GM23338 (cell line): ENCODE measurements around the gene TOX2. TPM values are rescaled to one million over a fixed set of nuclear protein-coding genes. Genes with fewer than 3 reads are reported as not detected.

ENCODE experiments used
- ATAC-seq: fragments of 200-7000 bp; cut with Tn5 transposase; 3 replicates; pipeline ENCODE4 v1.9.1; 2020
- DNase-seq: peaks from one replicate; pipeline ENCODE4 v3.0.0-alpha.2; 2015; ENCODE audit warnings: low spot score
- H2AFZ ChIP-seq: fragments of 200-600 bp; sonication (generic); 2 replicates; pipeline ENCODE4 v1.8.0; 2016; ENCODE audit warnings: antibody characterized with exemption, mild to moderate bottlenecking, moderate library complexity
- H3F3A ChIP-seq: fragments of 200-600 bp; sonication (generic); replicated peaks from 2 replicates; pipeline ENCODE4 v1.8.0; 2017; ENCODE audit warnings: antibody characterized with exemption, mixed run types, low read depth
- H3K27ac ChIP-seq: fragments of 200-600 bp; sonication (generic); 2 replicates; pipeline ENCODE4 v1.6.1; 2016; ENCODE audit warnings: low read depth
- H3K27me3 ChIP-seq: fragments of 200-600 bp; sonication (generic); 2 replicates; pipeline ENCODE4 v1.8.0; 2016; ENCODE audit warnings: mild to moderate bottlenecking, mixed run types, moderate library complexity; ENCODE audit not compliant: insufficient read depth
- H3K36me3 ChIP-seq: fragments of 200-600 bp; sonication (generic); 2 replicates; pipeline ENCODE4 v1.8.0; 2016; ENCODE audit warnings: mild to moderate bottlenecking; ENCODE audit not compliant: insufficient read depth
- H3K4me1 ChIP-seq: fragments of 200-600 bp; sonication (generic); 2 replicates; pipeline ENCODE4 v1.8.0; 2016; ENCODE audit warnings: mild to moderate bottlenecking, moderate library complexity; ENCODE audit not compliant: insufficient read depth
- H3K4me2 ChIP-seq: fragments of 200-600 bp; sonication (generic); 2 replicates; pipeline ENCODE4 v1.7.1; 2017; ENCODE audit warnings: mixed run types
- H3K4me3 ChIP-seq: fragments of 200-600 bp; sonication (generic); 2 replicates; pipeline ENCODE4 v1.6.1; 2016; ENCODE audit warnings: mixed run types
- H3K79me2 ChIP-seq: fragments of 200-600 bp; sonication (generic); replicated peaks from 2 replicates; pipeline ENCODE4 v1.8.0; 2017; ENCODE audit warnings: mild to moderate bottlenecking; ENCODE audit not compliant: insufficient read depth
- H3K9me2 ChIP-seq: fragments of 200-600 bp; sonication (generic); 2 replicates; pipeline ENCODE4 v1.8.0; 2017; ENCODE audit not compliant: insufficient read depth
- H4K20me1 ChIP-seq: fragments of 200-600 bp; sonication (generic); replicated peaks from 2 replicates; pipeline ENCODE4 v1.8.0; 2017; ENCODE audit warnings: mild to moderate bottlenecking; ENCODE audit not compliant: insufficient read depth
- H3K27ac Mint-ChIP-seq: 2 replicates; pipeline ENCODE4 v1.8.0; 2020; ENCODE audit warnings: inconsistent platforms, mild to moderate bottlenecking, moderate library complexity, mixed read lengths
- H3K27me3 Mint-ChIP-seq: 3 replicates; pipeline ENCODE4 v1.8.0; 2022; ENCODE audit warnings: low read depth, mild to moderate bottlenecking, moderate library complexity, mixed read lengths, inconsistent platforms; ENCODE audit not compliant: insufficient read depth, poor library complexity
- H3K36me3 Mint-ChIP-seq: 3 replicates; pipeline ENCODE4 v1.8.0; 2021; ENCODE audit warnings: low read depth, mild to moderate bottlenecking, inconsistent platforms, moderate library complexity, mixed read lengths
- H3K4me1 Mint-ChIP-seq: 3 replicates; pipeline ENCODE4 v1.8.0; 2020; ENCODE audit warnings: mild to moderate bottlenecking, inconsistent platforms, mixed read lengths
- H3K4me3 Mint-ChIP-seq: 3 replicates; pipeline ENCODE4 v1.8.0; 2021; ENCODE audit warnings: moderate library complexity, mild to moderate bottlenecking, inconsistent platforms, mixed read lengths
- H3K9me3 Mint-ChIP-seq: 3 replicates; pipeline ENCODE4 v1.8.0; 2020; ENCODE audit warnings: moderate library complexity, mild to moderate bottlenecking, inconsistent platforms, mixed read lengths
- CREB1 ChIP-seq: fragments of 250-450 bp; sonication (Bioruptor Pico); IDR thresholded peaks from 2 replicates; pipeline ENCODE4 v1.5.0; 2020; ENCODE audit warnings: low read depth, mild to moderate bottlenecking, moderate library complexity
- CTCF ChIP-seq, 2 experiments: fragments of 200-600 bp in 1 of 2; sonication (generic) in 1 of 2; conservative IDR thresholded peaks; 2 replicates each; pipeline versions ENCODE4 v1.5.1 to v1.6.1; 2016 to 2017; ENCODE audit warnings: antibody characterized with exemption in 2 of 2, low read depth in 2 of 2, mild to moderate bottlenecking in 2 of 2, moderate library complexity in 1 of 2
- ETS1 ChIP-seq: IDR thresholded peaks from 2 replicates; pipeline ENCODE4 v1.6.1; 2016; ENCODE audit warnings: antibody characterized with exemption
- EZH2phosphoT487 ChIP-seq: fragments of 200-600 bp; sonication (generic); IDR thresholded peaks from one replicate; pipeline ENCODE4 v1.8.1; 2018; ENCODE audit warnings: antibody characterized with exemption; ENCODE audit not compliant: unreplicated experiment
- JUNB ChIP-seq: IDR thresholded peaks from one replicate; pipeline ENCODE4 v1.6.1; 2016; ENCODE audit warnings: antibody characterized with exemption; ENCODE audit not compliant: unreplicated experiment
- STAT1 ChIP-seq: IDR thresholded peaks from one replicate; pipeline ENCODE4 v1.6.1; 2016; ENCODE audit warnings: antibody characterized with exemption; ENCODE audit not compliant: unreplicated experiment
- ZNF114 ChIP-seq: fragments of 250-450 bp; sonication (Bioruptor Pico); IDR thresholded peaks from 2 replicates; pipeline ENCODE4 v1.5.0; 2020; ENCODE audit warnings: mild to moderate bottlenecking, moderate library complexity
- ZNF331 ChIP-seq: fragments of 250-450 bp; sonication (Bioruptor Pico); IDR thresholded peaks from 2 replicates; pipeline ENCODE4 v1.5.0; 2020; ENCODE audit warnings: low read depth, mild to moderate bottlenecking, moderate library complexity
- polyA plus RNA-seq: library from polyadenylated mRNA; unstranded; fragments of >200 nt; fragmentation: Nextera tagmentation; extraction: Ambion mirVana; gene quantifications from 2 replicates; pipeline ENCODE4 v1.2.1, GENCODE V29; 2016
- total RNA-seq: library from RNA; depleted of rRNA; stranded (reverse); fragments of >200 nt; shearing (Covaris generic); gene quantifications from 2 replicates; pipeline ENCODE4 v1.2.3, GENCODE V29; 2014
- TF ChIP-seq, protein P1 (sequence below): IDR thresholded peaks from one replicate; pipeline ENCODE4 v1.6.1; 2018; ENCODE audit warnings: antibody characterized with exemption; ENCODE audit not compliant: unreplicated experiment

Gene TOX2
- total and polyA plus RNA-seq, 2 experiments from 2014 or later: 1.4 to 1.5 TPM

DNA sequence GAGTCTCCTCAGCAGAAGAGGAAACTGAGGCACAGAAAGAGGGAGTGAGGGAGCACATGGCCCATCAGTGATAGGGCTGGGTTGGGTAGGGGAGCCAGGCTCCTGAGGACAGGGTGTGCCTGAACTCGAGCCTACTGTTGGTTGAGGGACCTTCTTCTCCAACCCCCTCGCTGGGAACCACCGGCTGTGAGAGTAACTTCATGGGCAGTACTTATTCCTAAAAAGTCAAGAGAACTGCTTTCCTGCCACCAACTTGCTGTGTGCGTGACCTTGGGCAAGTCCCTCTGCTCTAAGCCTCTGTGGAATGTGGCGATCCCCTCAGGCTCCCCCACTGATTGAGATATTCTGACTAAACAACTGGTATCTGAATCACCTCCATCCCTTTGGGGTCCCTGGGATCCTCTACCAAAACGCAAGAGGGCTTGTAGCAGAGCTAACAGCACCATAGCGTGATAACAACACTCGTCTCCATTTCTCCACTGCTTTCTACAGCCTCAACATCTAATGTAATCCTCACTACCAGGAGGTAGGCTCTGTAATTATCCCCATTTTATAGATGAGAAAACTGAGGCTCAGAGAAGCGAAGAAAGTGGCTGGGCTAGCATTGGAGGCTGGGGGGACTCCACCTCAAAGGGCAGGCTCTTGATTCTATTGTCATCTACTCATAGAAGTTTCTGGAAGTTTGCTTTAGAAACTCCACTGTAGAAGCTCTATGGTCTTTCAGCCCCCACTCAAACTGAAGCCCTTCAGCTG, 196.3 kb downstream of the TOX2 start:
- peaks cover 29% of the 10 kb centered on the region for H3K9me3 Mint-ChIP-seq
- H3K9me2 ChIP-seq: peaks cover 9% of the 10 kb centered on the region; the same call in 1 of the 2 replicates
- no peaks in the 10 kb centered on the region for H4K20me1 ChIP-seq
- no peak overlapping the region for H2AFZ ChIP-seq
- no peak overlapping the region for H3K4me3 Mint-ChIP-seq
- H3K27ac ChIP-seq: no peak overlapping the region
- no peak for DNase-seq
- no peaks in the 10 kb centered on the region for H3K36me3 ChIP-seq
- peaks cover 5% of the 10 kb centered on the region; the same call in 1 of the 3 replicates for H3K36me3 Mint-ChIP-seq
- TF ChIP-seq CTCF (conservative IDR thresholded peaks at IDR 0.05; ENCODE audit: low read depth in 2 of 2): no peak
- TF ChIP-seq, protein P1, sequence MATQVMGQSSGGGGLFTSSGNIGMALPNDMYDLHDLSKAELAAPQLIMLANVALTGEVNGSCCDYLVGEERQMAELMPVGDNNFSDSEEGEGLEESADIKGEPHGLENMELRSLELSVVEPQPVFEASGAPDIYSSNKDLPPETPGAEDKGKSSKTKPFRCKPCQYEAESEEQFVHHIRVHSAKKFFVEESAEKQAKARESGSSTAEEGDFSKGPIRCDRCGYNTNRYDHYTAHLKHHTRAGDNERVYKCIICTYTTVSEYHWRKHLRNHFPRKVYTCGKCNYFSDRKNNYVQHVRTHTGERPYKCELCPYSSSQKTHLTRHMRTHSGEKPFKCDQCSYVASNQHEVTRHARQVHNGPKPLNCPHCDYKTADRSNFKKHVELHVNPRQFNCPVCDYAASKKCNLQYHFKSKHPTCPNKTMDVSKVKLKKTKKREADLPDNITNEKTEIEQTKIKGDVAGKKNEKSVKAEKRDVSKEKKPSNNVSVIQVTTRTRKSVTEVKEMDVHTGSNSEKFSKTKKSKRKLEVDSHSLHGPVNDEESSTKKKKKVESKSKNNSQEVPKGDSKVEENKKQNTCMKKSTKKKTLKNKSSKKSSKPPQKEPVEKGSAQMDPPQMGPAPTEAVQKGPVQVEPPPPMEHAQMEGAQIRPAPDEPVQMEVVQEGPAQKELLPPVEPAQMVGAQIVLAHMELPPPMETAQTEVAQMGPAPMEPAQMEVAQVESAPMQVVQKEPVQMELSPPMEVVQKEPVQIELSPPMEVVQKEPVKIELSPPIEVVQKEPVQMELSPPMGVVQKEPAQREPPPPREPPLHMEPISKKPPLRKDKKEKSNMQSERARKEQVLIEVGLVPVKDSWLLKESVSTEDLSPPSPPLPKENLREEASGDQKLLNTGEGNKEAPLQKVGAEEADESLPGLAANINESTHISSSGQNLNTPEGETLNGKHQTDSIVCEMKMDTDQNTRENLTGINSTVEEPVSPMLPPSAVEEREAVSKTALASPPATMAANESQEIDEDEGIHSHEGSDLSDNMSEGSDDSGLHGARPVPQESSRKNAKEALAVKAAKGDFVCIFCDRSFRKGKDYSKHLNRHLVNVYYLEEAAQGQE: no peak
- no peak for TF ChIP-seq STAT1
- ATAC-seq: no peak
- peaks cover 3% of the 10 kb centered on the region for H3K27me3 Mint-ChIP-seq
- no peaks in the 10 kb centered on the region for H3K4me1 Mint-ChIP-seq
- H3K27me3 ChIP-seq: no peaks in the 10 kb centered on the region
- H3K79me2 ChIP-seq: no peaks in the 10 kb centered on the region
- no peak overlapping the region for H3K4me3 ChIP-seq
- no peak overlapping the region for H3K4me2 ChIP-seq
- no peaks in the 10 kb centered on the region for H3K4me1 ChIP-seq
- H3F3A ChIP-seq: no peaks in the 10 kb centered on the region
- no peak overlapping the region for H3K27ac Mint-ChIP-seq

GRCh38 chr20:44111712-44112335, 197.2 kb downstream of the TOX2 start:
- peaks cover 25% of the 10 kb centered on the region for H3K9me3 Mint-ChIP-seq
- H3K36me3 Mint-ChIP-seq: peaks cover 5% of the 10 kb centered on the region; the same call in 1 of the 3 replicates
- TF ChIP-seq CREB1 (CRISPR knock-in tag): no peak
- no peak for TF ChIP-seq ETS1
- TF ChIP-seq STAT1: no peak
- no peak for TF ChIP-seq ZNF331 (CRISPR knock-in tag)
- no peak for TF ChIP-seq JUNB
- no peak for TF ChIP-seq ZNF114 (CRISPR knock-in tag)
- TF ChIP-seq EZH2phosphoT487: no peak
- TF ChIP-seq, protein P1: no peak
- TF ChIP-seq CTCF (conservative IDR thresholded peaks at IDR 0.05; ENCODE audit: low read depth in 2 of 2): no peak

More at GRCh38 chr20:44111712-44112335, 197.2 kb downstream of the TOX2 start:
- Histone ChIP-seq H3F3A (no peaks in the 10 kb centered on the region), H3K4me2 (no peak overlapping the region), H3K79me2 (no peaks in the 10 kb centered on the region), H3K4me1 (no peaks in the 10 kb centered on the region), H3K27me3 (no peaks in the 10 kb centered on the region), H4K20me1 (no peaks in the 10 kb centered on the region), H3K9me2 (peaks cover 4% of the 10 kb centered on the region; the same call in 1 of the 2 replicates), H2AFZ (no peak overlapping the region; the same call in 1 of the 2 replicates), H3K27ac (no peak overlapping the region), H3K36me3 (no peaks in the 10 kb centered on the region), H3K4me3 (no peak overlapping the region)
- H3K27me3 Mint-ChIP-seq: peaks cover under 1% of the 10 kb centered on the region
- H3K4me1 Mint-ChIP-seq: no peaks in the 10 kb centered on the region
- no peak for ATAC-seq
- DNase-seq: no peak
- no peak overlapping the region for H3K4me3 Mint-ChIP-seq
- H3K27ac Mint-ChIP-seq: no peak overlapping the region
